HT1080 (cell line): ENCODE measurements around the gene UGT2B15. TPM values are rescaled to one million over a fixed set of nuclear protein-coding genes. Genes with fewer than 3 reads are reported as not detected.
A peak's percentile ranks its signal among the peaks of the same experiment; 100 is the strongest.
"Not testable (repeated sequence)": the region's sequence is repeated elsewhere in the genome, so short reads cannot be mapped to it uniquely, and the experiment has no call there.

ENCODE experiments used
- DNase-seq: peaks from one replicate; pipeline ENCODE4 v3.0.0-alpha.2; 2015; ENCODE audit warnings: low read depth
- polyA plus RNA-seq, 2 experiments: library from polyadenylated mRNA; depleted of rRNA; stranded (reverse); fragments of >200 nt; gene quantifications; 2 replicates each; pipeline ENCODE4 v1.2.3, GENCODE V29; 2015
- total RNA-seq: library from RNA; depleted of rRNA; stranded (reverse); fragments of >200 nt; shearing (Covaris generic); gene quantifications from 2 replicates; pipeline ENCODE4 v1.2.3, GENCODE V29; 2014; rRNA removed

Gene UGT2B15
- total RNA-seq = not detected in 2 replicates
- not detected in 2 replicates for polyA plus RNA-seq (2015; cell fraction: cytosol; rRNA removed)
- 0.07 TPM in 1 of 2 replicates, not detected in the other for polyA plus RNA-seq (2015; cell fraction: nucleus; rRNA removed)

- not testable (repeated sequence) for DNase-seq
These were observed at the start of gene UGT2B15 for GRCh38 chr4:68670479-68670939. UGT2B15 (minus strand) TSS chr4:68670652; CDS start chr4:68670618, 34 bp downstream.

- no peak for DNase-seq
These were observed 48.6 kb upstream of the UGT2B15 start for GRCh38 chr4:68719075-68719473.

DNA sequence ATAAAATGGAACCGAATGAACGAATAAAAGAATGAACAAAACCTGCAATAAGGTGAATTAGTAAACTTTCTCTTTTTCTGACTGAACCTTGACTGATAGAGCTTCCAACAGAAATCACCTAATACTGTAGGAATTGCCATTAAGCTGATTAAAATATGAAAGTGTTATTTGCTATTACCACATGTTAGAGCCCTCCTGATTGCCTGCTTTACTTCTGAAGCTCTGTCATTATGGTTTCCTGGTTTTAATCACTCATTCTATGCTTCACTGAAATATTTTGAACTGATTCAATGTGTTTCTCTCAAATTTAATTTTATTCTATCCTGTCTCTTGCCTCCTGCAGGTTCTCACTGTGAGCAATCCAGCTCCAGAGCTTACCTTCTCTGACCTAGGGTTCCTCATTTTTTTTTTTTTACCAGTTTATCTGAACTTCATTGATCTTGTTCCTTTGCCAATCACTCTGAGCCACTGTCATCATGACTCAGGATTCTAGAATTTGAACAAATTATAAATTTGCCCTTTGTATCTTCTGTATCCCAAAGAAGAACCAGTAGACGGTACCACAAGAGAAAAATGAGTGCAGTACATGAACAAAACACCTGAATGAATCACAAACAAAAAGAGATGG is 48.1 kb upstream of the UGT2B15 start:
- no peak for DNase-seq

- no peak for DNase-seq
These were observed 47.5 kb upstream of the UGT2B15 start for GRCh38 chr4:68717999-68718398.

- no peak for DNase-seq
These were observed 43.9 kb upstream of the UGT2B15 start for GRCh38 chr4:68714400-68714799.

DNA sequence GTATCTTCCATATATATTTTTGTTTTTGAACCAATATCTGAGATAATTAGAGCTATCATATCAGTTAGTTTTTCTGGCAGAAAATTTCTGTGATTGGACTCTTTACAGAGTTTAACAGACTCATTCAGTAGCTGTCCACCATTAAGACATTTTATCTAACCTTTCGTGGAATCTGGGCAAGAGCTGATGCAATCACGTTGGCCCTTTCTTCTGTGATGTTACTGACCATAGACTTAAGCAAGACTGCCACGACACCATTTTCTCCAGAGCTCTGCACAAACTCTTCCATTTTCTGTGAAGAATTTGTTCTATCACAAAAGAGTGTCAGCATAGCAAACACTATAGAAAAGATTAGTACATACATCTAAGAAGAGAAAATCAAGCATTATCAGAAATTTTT is 41.8 kb upstream of the UGT2B15 start:
- DNase-seq = no peak

- no peak for DNase-seq
These were observed 38.1 kb upstream of the UGT2B15 start for GRCh38 chr4:68708566-68708965.

GRCh38 chr4:68703168-68703567 is 32.7 kb upstream of the UGT2B15 start:
- peak; percentile 10 for DNase-seq

- DNase-seq = no peak
These were observed 29.7 kb upstream of the UGT2B15 start for GRCh38 chr4:68700152-68700551.

- DNase-seq = no peak
These were observed 23.0 kb upstream of the UGT2B15 start for GRCh38 chr4:68693325-68694075.

- DNase-seq = no peak
These were observed 20.7 kb upstream of the UGT2B15 start for GRCh38 chr4:68691186-68691585.

GRCh38 chr4:68683034-68683433 is 12.6 kb upstream of the UGT2B15 start:
- no peak for DNase-seq

DNA sequence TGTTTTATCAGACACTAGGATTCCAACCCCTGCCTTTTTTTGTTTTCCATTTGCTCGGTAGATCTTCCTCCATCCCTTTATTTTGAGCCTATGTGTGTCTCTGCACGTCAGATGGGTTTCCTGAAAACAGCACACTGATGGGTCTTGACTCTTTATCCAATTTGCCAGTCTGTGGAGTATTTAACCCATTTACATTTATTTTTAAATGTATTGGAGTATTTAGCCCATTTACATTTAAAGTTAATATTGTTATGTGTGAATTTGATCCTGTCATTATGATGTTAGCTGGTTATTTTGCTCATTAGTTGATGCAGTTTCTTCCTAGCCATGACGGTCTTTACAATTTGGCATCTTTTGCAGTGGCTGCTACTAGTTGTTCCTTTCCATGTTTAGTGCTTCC is 10.8 kb upstream of the UGT2B15 start:
- DNase-seq = not testable (repeated sequence)

GRCh38 chr4:68673143-68673542 is 2.7 kb upstream of the UGT2B15 start:
- DNase-seq = no peak

DNA sequence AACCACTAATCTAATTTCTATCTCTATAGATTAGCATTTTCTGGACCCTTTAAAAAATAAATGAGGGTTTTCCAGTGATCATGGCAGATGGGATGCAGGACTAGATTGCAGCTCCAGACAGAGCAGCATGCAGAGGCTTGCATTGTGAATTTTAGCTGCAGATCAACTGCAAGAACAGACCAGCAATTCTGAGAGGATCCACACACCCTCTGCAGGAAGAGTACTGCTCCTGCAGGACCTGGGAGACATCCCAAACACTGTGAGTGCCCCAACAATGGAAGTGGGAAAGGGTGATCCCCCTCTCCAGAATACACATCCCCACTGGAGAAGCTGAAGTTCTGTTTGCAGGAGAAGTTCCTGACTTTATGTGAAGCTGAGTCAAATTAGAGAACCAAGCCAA is 765 bp upstream of the UGT2B15 start:
- not testable (repeated sequence) for DNase-seq

GRCh38 chr4:68668537-68669163 is 1.8 kb downstream of the UGT2B15 start:
- not testable (repeated sequence) for DNase-seq

DNA sequence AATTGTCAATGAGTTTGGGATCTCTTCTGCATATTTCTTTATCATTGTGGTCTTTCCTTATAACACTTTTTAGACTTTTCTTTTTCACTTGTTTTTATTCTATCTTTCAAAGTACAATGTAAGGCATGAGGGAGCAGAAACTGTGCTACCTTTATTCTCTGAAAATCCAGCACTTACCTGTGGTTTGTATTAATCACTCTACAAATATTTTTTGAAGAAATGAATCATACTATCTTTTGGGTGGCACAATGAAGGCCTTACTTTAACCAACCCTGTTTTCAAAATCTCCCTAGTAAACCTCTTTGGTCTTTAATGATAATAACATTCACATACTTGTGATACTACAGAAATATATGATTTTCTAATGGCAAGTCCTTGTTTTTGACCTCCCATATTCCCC is 2.9 kb downstream of the UGT2B15 start:
- DNase-seq = not testable (repeated sequence)

GRCh38 chr4:68664721-68665120 is 5.7 kb downstream of the UGT2B15 start:
- not testable (repeated sequence) for DNase-seq

DNA sequence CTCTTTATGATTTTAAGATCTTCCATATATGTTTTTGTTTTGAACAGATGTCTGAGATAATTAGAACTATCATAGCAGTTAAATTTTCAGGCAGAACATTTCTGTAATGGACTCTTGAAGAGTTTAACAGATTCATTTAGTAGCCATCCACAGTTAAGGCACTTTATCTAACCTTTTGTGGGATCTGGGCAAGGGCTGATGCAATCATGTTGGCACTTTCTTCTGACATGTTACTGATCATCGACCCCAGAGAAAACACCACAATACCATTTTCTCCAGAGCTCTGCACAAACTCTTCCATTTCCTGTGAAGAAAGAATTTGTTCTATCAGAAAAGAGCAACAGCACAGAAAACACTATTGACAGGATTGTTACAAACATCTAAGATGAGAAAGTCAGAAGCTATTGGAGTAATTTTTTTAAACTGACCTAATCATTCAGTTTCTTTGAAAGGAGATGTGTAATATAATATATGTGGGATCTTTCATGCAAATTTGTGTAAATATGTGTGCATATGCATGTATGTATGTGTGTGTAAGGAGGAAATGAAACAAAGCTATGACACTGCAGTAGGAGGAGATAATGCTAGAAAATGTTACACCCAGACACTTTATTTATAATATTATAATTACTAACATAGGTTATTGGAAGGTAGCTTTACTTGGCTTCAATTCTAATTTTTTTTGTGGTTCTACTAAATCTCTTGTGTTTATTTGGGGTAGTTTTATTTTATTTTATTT is 7.4 kb downstream of the UGT2B15 start:
- DNase-seq = not testable (repeated sequence)

DNA sequence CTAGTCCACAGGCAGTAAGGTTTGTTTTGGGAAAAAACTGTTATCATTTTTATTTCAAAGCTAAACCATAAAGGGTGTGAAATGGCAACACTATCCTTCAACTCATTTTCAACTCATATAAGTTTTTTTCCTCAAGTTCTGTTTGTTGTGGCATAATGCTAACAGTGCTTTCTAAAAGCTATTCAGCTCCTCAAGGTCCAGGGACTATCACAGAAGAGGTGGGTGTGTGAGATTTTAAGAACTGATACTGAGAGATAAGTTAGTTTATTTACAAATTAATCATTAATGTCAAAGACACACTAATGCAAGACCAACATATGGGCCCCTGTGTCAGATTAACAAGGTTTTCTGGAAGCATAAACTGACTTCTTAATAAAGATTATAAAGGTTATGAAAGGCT is 11.8 kb downstream of the UGT2B15 start:
- no peak for DNase-seq

- DNase-seq = not testable (repeated sequence)
These were observed 13.3 kb downstream of the UGT2B15 start for GRCh38 chr4:68657022-68657594.
